WERI-Rb-1 (cell line): ENCODE results near the gene RELCH.

Experiments used
- DNase-seq: peaks from one replicate; pipeline ENCODE4 v3.0.0-alpha.2; 2020
- H3K27ac ChIP-seq: fragments of 250-450 bp; sonication (Bioruptor Pico); 2 replicates; pipeline ENCODE4 v1.5.1; 2020; ENCODE audit warnings: mild to moderate bottlenecking, moderate library complexity
- H3K27me3 ChIP-seq: fragments of 250-450 bp; sonication (Bioruptor Pico); 2 replicates; pipeline ENCODE4 v1.5.1; 2021; ENCODE audit warnings: mild to moderate bottlenecking, low read depth, moderate library complexity; ENCODE audit not compliant: insufficient read depth, severe bottlenecking
- H3K36me3 ChIP-seq: fragments of 250-450 bp; sonication (Bioruptor Pico); 2 replicates; pipeline ENCODE4 v1.5.1; 2020; ENCODE audit warnings: mild to moderate bottlenecking, moderate library complexity
- H3K4me3 ChIP-seq: 2 replicates; pipeline ENCODE4 v1.5.1; 2011; ENCODE audit warnings: low read depth, mild to moderate bottlenecking, control low read depth, low read length
- H3K9me3 ChIP-seq: fragments of 250-450 bp; sonication (Bioruptor Pico); 2 replicates; pipeline ENCODE4 v1.5.1; 2021; ENCODE audit warnings: mild to moderate bottlenecking, moderate library complexity; ENCODE audit not compliant: severe bottlenecking
- CTCF ChIP-seq: IDR thresholded peaks from 2 replicates; pipeline ENCODE4 v1.5.1; 2011; ENCODE audit warnings: low read depth, mild to moderate bottlenecking, control low read depth, inconsistent platforms, low read length

The RELCH gene

GRCh38 chr18:62282188-62282629 is 95.2 kb downstream of the RELCH start:
- Histone ChIP-seq H3K4me3 (no peak overlapping the region), H3K27ac (no peak overlapping the region), H3K36me3 (peaks cover 13% of the 10 kb centered on the region), H3K27me3 (no peaks in the 10 kb centered on the region), H3K9me3 (no peaks in the 10 kb centered on the region)
- no peak for TF ChIP-seq CTCF
- no peak for DNase-seq

GRCh38 chr18:62284637-62285036 is 97.6 kb downstream of the RELCH start:
- no peak overlapping the region for H3K27ac ChIP-seq
- H3K4me3 ChIP-seq, result no peak overlapping the region
- no peaks in the 10 kb centered on the region for H3K9me3 ChIP-seq
- H3K27me3 ChIP-seq, result no peaks in the 10 kb centered on the region
- no peak for DNase-seq
- TF ChIP-seq CTCF, result no peak
- H3K36me3 ChIP-seq, result peaks cover 13% of the 10 kb centered on the region

GRCh38 chr18:62285281-62285680 is 98.2 kb downstream of the RELCH start:
- Histone ChIP-seq H3K9me3 (no peaks in the 10 kb centered on the region), H3K36me3 (peaks cover 13% of the 10 kb centered on the region), H3K4me3 (no peak overlapping the region)

GRCh38 chr18:62287781-62288664 is 101.0 kb downstream of the RELCH start:
- no peak for DNase-seq
- peaks cover 9% of the 10 kb centered on the region for H3K36me3 ChIP-seq
- H3K4me3 ChIP-seq, result no peak overlapping the region
- H3K27ac ChIP-seq, result no peak overlapping the region
- TF ChIP-seq CTCF, result no peak
- no peaks in the 10 kb centered on the region for H3K9me3 ChIP-seq
- no peaks in the 10 kb centered on the region for H3K27me3 ChIP-seq

More at GRCh38 chr18:62285281-62285680, 98.2 kb downstream of the RELCH start:
- TF ChIP-seq CTCF, result no peak
- Histone ChIP-seq H3K27me3 (no peaks in the 10 kb centered on the region), H3K27ac (no peak overlapping the region)
- DNase-seq, result no peak

GRCh38 chr18:62288665-62289008 is 101.6 kb downstream of the RELCH start:
- peaks cover 9% of the 10 kb centered on the region for H3K36me3 ChIP-seq
- H3K27me3 ChIP-seq, result no peaks in the 10 kb centered on the region
- no peak for DNase-seq
- H3K9me3 ChIP-seq, result no peaks in the 10 kb centered on the region
- H3K27ac ChIP-seq, result no peak overlapping the region
- TF ChIP-seq CTCF, result no peak
- H3K4me3 ChIP-seq, result no peak overlapping the region

- DNase-seq, result no peak
- H3K9me3 ChIP-seq, result no peaks in the 10 kb centered on the region
- H3K4me3 ChIP-seq, result no peak overlapping the region
- H3K36me3 ChIP-seq, result peaks cover 9% of the 10 kb centered on the region
- no peak overlapping the region for H3K27ac ChIP-seq
- TF ChIP-seq CTCF, result no peak
- no peaks in the 10 kb centered on the region for H3K27me3 ChIP-seq
Measured at GRCh38 chr18:62289047-62289446, 102.0 kb downstream of the RELCH start.
